GM21529 (cell line): Measurements from ENCODE around the gene SSR2.
"Not testable (repeated sequence)": the region's sequence is repeated elsewhere in the genome, so short reads cannot be mapped to it uniquely, and the experiment has no call there.

Experiments used
- ATAC-seq: cut with Tn5 transposase; IDR thresholded peaks from one replicate; pipeline ENCODE4 v1.9.1; 2021; ENCODE audit not compliant: unreplicated experiment

SSR2 gene

GRCh38 chr1:156048663-156049258 lies 28.0 kb upstream of the SSR2 start:
- no peak for ATAC-seq

GRCh38 chr1:156045076-156045475 lies 24.3 kb upstream of the SSR2 start:
- no peak for ATAC-seq

- no peak for ATAC-seq
Observed at GRCh38 chr1:156042828-156043227, 22.1 kb upstream of the SSR2 start.

- not testable (repeated sequence) for ATAC-seq
Observed at GRCh38 chr1:156034991-156035390, 14.2 kb upstream of the SSR2 start.

- no peak for ATAC-seq
Observed at GRCh38 chr1:156033011-156033410, 12.3 kb upstream of the SSR2 start.

- ATAC-seq = no peak
Observed at GRCh38 chr1:156026588-156026987, 5.8 kb upstream of the SSR2 start.

- ATAC-seq = no peak
Observed at GRCh38 chr1:156025876-156026275, 5.1 kb upstream of the SSR2 start.

- ATAC-seq = no peak
Observed at GRCh38 chr1:156024801-156025200, 4.0 kb upstream of the SSR2 start.

GRCh38 chr1:156021954-156022353 lies 1.2 kb upstream of the SSR2 start:
- ATAC-seq = no peak

- no peak for ATAC-seq
Observed at GRCh38 chr1:156021093-156021428, 310 bp upstream of the SSR2 start.

- ATAC-seq = no peak
Observed at GRCh38 chr1:156019946-156020292, 832 bp downstream of the SSR2 start.

- ATAC-seq = no peak
Observed at GRCh38 chr1:156014829-156015228, 5.9 kb downstream of the SSR2 start.

GRCh38 chr1:156012051-156012817 lies 8.5 kb downstream of the SSR2 start:
- ATAC-seq = peak; percentile 82

GRCh38 chr1:156009404-156009803 lies 11.3 kb downstream of the SSR2 start:
- ATAC-seq = no peak

GRCh38 chr1:156006666-156007376 lies 13.9 kb downstream of the SSR2 start:
- ATAC-seq = no peak

- ATAC-seq = no peak
Observed at GRCh38 chr1:156004843-156005584, 15.7 kb downstream of the SSR2 start.

- ATAC-seq = no peak
Observed at GRCh38 chr1:156003923-156004188, 16.9 kb downstream of the SSR2 start.

- no peak for ATAC-seq
Observed at GRCh38 chr1:156002188-156002911, 18.4 kb downstream of the SSR2 start.

- no peak for ATAC-seq
Observed at GRCh38 chr1:156001662-156002171, 19.0 kb downstream of the SSR2 start.

- ATAC-seq = no peak
Observed at GRCh38 chr1:156001021-156001661, 19.6 kb downstream of the SSR2 start.

- no peak for ATAC-seq
Observed at GRCh38 chr1:155999964-156000363, 20.8 kb downstream of the SSR2 start.
